DND-41 (cell line): Measurements from ENCODE around the gene RALGAPA2.

Experiments used
- CTCF ChIP-seq: IDR thresholded peaks from 2 replicates; pipeline ENCODE4 v1.5.1; 2012; ENCODE audit warnings: borderline replicate concordance, low read length, moderate library complexity, mild to moderate bottlenecking; ENCODE audit not compliant: poor library complexity, severe bottlenecking; ENCODE audit errors: extremely low read depth
- EZH2 ChIP-seq: IDR thresholded peaks from 3 replicates; pipeline ENCODE4 v1.6.1; 2012; ENCODE audit warnings: borderline replicate concordance, low read depth, mild to moderate bottlenecking, moderate library complexity, low read length, inconsistent platforms; ENCODE audit not compliant: severe bottlenecking

- TF ChIP-seq CTCF (no peak), EZH2 (no peak)
Measured at GRCh38 chr20:20456741-20457140, 255.7 kb downstream of the RALGAPA2 start.
